Bronchial epithelial cell (primary cell): ENCODE data around the gene ARPC4. TPM values are rescaled to one million over a fixed set of nuclear protein-coding genes. Genes with fewer than 3 reads are reported as not detected.
A peak's percentile ranks its signal among the peaks of the same experiment; 100 is the strongest.

Source experiments
- DNase-seq: peaks from one replicate; pipeline ENCODE4 v3.0.0-alpha.2; 2010; ENCODE audit warnings: low read depth
- FAIRE-seq: peaks from 2 replicates; lab custom pipeline; 2011; peaks lifted over from hg19 to GRCh38; lab: Jason Lieb, UNC
- H3K27me3 ChIP-seq: 2 replicates; pipeline ENCODE4 v1.5.1; 2011; ENCODE audit warnings: low read length; ENCODE audit not compliant: control insufficient read depth, insufficient read depth
- H3K36me3 ChIP-seq: 2 replicates; pipeline ENCODE4 v1.5.1; 2011; ENCODE audit warnings: low read length; ENCODE audit not compliant: control insufficient read depth, insufficient read depth
- H3K4me3 ChIP-seq: 2 replicates; pipeline ENCODE4 v1.5.1; 2011; ENCODE audit warnings: mild to moderate bottlenecking, low read depth, low read length, control low read depth
- CTCF ChIP-seq: IDR thresholded peaks from 2 replicates; pipeline ENCODE4 v1.5.1; 2011; ENCODE audit warnings: mild to moderate bottlenecking, moderate library complexity, low read length, control low read depth, inconsistent platforms; ENCODE audit not compliant: insufficient read depth, severe bottlenecking
- total RNA-seq: library from RNA; depleted of rRNA; stranded (reverse); fragments of >200 nt; gene quantifications from 2 replicates; pipeline ENCODE4 v1.2.1, GENCODE V29; 2014

ARPC4 gene
- total RNA-seq, 1 donor from 2014 or later = 192 TPM

- no peak for FAIRE-seq
- no peak for DNase-seq
- Histone ChIP-seq H3K36me3 (peaks cover 10% of the 10 kb centered on the region), H3K27me3 (no peaks in the 10 kb centered on the region), H3K4me3 (no peak overlapping the region)
- no peak for TF ChIP-seq CTCF
Measured at GRCh38 chr3:9757427-9757826, 35.5 kb upstream of the ARPC4 start.

DNA sequence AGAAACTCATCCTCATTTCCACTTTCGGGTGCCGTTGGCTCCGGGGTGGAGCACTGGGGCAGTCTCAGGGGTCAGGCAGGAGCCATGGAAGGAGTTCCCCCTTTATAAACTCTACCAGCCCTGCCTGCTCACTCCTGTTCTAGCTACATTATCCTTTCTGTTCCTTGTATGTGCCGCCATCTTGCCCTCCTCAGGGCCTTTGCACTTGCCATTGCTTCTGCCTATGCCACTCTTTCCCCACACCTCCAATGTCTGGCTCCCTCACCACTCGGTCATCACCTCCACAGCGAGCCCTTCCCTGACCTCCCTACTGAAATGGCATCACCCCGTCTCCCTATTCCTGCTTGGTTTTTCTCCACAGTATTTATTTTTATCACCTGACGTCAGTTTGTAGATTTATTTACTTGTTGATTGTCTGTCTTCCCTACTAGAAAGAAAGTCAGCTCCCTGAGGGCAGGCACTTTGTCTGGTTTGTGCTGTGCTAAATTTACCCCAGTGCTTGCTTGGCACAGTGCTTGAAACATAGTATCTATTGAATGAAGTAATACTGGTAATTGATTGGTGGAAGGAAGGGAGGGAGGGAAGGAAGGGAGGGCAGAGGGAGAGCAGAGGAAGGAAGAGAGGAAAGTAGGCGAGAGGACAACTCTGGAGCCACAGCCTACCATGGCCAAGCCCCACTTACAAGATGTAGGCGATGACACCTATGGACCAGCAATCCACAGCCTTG, 31.9 kb upstream of the ARPC4 start:
- DNase-seq = no peak
- FAIRE-seq = no peak
- Histone ChIP-seq H3K4me3 (no peak overlapping the region), H3K27me3 (no peaks in the 10 kb centered on the region), H3K36me3 (peaks cover 12% of the 10 kb centered on the region)
- no peak for TF ChIP-seq CTCF

DNA sequence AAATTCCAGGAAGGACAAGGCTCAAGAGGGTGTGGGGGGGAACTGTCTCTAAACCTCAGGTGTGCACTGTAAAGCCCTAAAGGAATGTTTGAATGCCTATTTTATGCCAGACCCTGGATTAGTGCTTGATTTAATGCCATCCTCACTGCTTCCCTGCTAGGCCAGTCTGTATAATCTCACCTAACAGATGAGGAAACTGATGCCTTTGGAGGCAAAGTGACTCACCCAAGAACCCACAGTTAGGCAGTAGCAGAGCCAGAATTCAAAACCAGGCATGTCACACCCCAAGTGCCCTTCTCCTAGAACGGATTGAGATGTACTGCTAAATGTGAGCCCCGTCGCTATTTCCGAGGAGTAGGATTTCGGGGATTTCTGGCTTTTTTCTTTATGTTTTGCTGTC, 31.0 kb upstream of the ARPC4 start:
- Histone ChIP-seq H3K27me3 (no peaks in the 10 kb centered on the region), H3K36me3 (peaks cover 9% of the 10 kb centered on the region), H3K4me3 (no peak overlapping the region)
- peak; percentile 33 for DNase-seq
- TF ChIP-seq CTCF = no peak
- no peak for FAIRE-seq

GRCh38 chr3:9762871-9763270, 30.0 kb upstream of the ARPC4 start:
- H3K36me3 ChIP-seq = peaks cover 6% of the 10 kb centered on the region
- FAIRE-seq (no peak), DNase-seq (no peak)
- H3K27me3 ChIP-seq = no peaks in the 10 kb centered on the region
- no peak for TF ChIP-seq CTCF
- H3K4me3 ChIP-seq = no peak overlapping the region

- no peak overlapping the region for H3K4me3 ChIP-seq
- FAIRE-seq (no peak), DNase-seq (no peak)
- no peaks in the 10 kb centered on the region for H3K27me3 ChIP-seq
- peaks cover 2% of the 10 kb centered on the region for H3K36me3 ChIP-seq
- no peak for TF ChIP-seq CTCF
Measured at GRCh38 chr3:9765865-9766264, 27.0 kb upstream of the ARPC4 start.

DNA sequence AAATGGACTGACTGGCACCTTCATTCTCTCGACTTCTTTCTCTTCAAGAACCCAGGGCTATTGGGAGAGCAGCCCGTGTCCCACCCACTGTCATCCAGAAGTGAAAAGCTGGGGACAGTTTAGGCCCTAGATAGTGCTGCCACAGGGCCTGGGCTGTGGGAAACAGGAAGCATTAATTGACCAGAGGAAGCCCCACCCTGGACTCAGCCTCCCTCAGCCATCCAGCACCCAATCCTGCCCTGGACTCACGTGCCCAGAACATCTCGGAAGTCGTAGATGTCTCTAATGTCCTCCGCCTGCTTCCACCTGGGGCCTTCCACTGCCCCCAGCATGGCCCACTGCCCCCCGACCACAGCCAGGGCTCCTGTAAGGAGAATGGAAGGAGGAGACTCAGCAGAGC, 25.5 kb upstream of the ARPC4 start:
- no peak for DNase-seq
- TF ChIP-seq CTCF = no peak
- Histone ChIP-seq H3K36me3 (peaks cover 2% of the 10 kb centered on the region), H3K4me3 (no peak overlapping the region), H3K27me3 (no peaks in the 10 kb centered on the region)
- FAIRE-seq = no peak
